ENCODE results near the gene ZNF384. TPM values are rescaled to one million over a fixed set of nuclear protein-coding genes. Genes with fewer than 3 reads are reported as not detected.
"Not testable (repeated sequence)": the region's sequence is repeated elsewhere in the genome, so short reads cannot be mapped to it uniquely, and the experiment has no call there.

Gene ZNF384
- total and polyA plus RNA-seq, 11 donors = 15.0 to 38.1 (median 25.2) TPM

DNA sequence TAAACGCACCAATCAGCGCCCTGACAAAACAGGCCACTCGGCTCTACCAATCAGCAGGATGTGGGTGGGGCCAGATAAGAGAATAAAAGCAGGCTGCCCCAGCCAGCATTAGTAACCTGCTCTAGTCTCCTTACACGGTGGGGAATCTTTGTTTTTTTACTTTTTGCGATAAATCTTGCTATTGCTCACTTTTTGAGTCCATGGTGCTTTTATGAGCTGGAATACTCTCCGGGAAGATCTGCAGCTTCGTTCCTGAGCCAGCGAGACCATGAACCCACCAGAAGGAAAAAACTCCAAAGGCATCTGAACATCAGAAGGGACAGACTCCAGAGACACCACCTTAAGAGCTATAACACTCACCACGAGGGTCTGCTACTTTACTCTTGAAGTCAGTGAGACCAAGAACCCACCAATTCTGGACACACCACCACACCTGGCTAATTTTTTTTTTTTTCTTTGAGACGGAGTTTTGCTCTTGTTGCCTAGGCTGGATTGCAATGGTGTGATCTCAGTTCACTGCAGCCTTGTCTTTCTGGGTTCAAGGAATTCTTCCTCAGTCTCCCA lies 27.8 kb upstream of the ZNF384 start:
- Histone ChIP-seq H3K36me3 (no peaks in the 10 kb centered on the region), H3K27ac (no peak overlapping the region), H3K27me3 (peaks cover 0 to 17% (median 0%) of the 10 kb centered on the region in 9 donors), H3K4me3 (no peak overlapping the region), H3K9me3 (no peaks in the 10 kb centered on the region), H3K4me1 (no peaks in the 10 kb centered on the region)
- intact Hi-C loops (cut with DNase I) = no loop called here
- DNase-seq (no peak), ATAC-seq (no peak)
- no peak for TF ChIP-seq POLR2A (IDR thresholded peaks at IDR 0.05)
- TF ChIP-seq, protein P1, sequence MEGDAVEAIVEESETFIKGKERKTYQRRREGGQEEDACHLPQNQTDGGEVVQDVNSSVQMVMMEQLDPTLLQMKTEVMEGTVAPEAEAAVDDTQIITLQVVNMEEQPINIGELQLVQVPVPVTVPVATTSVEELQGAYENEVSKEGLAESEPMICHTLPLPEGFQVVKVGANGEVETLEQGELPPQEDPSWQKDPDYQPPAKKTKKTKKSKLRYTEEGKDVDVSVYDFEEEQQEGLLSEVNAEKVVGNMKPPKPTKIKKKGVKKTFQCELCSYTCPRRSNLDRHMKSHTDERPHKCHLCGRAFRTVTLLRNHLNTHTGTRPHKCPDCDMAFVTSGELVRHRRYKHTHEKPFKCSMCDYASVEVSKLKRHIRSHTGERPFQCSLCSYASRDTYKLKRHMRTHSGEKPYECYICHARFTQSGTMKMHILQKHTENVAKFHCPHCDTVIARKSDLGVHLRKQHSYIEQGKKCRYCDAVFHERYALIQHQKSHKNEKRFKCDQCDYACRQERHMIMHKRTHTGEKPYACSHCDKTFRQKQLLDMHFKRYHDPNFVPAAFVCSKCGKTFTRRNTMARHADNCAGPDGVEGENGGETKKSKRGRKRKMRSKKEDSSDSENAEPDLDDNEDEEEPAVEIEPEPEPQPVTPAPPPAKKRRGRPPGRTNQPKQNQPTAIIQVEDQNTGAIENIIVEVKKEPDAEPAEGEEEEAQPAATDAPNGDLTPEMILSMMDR (IDR thresholded peaks at IDR 0.05) = no peak
- WGBS, 4 donors = 59 to 77% (median 73%) methylated on average over 8 to 10 of the region's 10 CpGs

DNA sequence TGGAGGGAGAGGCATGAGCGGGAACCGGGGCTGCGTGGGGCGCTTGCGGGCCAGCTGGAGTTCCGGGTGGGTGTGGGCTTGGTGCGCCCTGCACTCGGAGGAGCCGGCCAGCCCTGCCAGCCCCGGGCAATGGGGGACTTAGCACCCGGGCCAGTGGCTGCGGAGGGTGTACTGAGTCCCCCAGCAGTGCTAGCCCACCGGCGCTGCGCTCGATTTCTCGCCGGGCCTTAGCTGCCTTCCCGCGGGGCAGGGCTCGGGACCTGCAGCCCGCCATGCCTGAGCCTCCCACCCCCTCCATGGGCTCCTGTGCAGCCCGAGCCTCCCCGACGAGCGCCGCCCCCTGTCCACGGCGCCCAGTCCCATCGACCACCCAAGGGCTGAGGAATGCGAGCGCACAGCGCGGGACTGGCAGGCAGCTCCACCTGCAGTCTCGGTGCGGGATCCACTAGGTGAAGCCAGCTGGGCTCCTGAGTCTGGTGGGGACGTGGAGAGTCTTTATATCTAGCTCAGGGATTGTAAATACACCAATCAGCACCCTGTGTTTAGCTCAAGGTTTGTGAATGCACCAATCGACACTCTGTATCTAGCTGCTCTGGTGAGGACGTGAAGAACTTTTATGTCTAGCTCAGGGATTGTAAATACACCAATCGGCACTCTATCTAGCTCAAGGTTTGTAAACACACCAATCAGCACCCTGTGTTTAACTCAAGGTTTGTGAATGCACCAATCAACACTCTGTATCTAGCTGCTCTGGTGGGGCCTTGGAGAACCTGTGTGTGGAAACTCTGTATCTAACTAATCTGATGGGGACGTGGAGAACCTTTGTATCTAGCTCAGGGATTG lies 27.1 kb upstream of the ZNF384 start:
- intact Hi-C loops (cut with DNase I) = not testable (repeated sequence)
- peaks cover 0 to 17% (median 0%) of the 10 kb centered on the region in 9 donors for H3K27me3 ChIP-seq

DNA sequence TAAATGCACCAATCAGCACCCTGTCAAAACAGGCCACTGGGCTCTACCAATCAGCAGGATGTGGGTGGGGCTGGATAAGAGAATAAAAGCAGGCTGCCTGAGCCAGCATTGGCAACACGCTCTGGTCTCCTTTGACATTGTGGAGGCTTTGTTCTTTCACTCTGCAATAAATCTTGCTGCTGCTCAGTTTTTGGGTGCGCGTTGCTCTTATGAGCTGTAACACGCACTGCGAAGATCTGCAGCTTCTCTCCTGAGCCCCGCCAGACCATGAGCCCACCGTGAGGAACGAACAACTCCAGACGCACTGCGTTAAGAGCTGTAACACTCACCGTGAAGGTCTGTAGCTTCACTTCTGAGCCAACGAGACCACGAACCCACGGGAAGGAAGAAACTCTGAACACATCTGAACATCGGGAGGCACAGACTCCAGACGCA lies 19.8 kb upstream of the ZNF384 start:
- Histone ChIP-seq H3K4me1 (no peaks in the 10 kb centered on the region), H3K4me3 (no peak overlapping the region), H3K9me3 (no peaks in the 10 kb centered on the region), H3K27me3 (peaks cover 0 to 45% (median 20%) of the 10 kb centered on the region in 9 donors), H3K36me3 (no peaks in the 10 kb centered on the region), H3K27ac (no peak overlapping the region)
- DNase-seq (no peak), ATAC-seq (no peak)
- intact Hi-C loops (cut with DNase I) = no loop called here
- TF ChIP-seq POLR2A (IDR thresholded peaks at IDR 0.05) = no peak
- TF ChIP-seq, protein P1 (IDR thresholded peaks at IDR 0.05) = no peak
- 85 to 88% (median 87%) methylated on average over 16 of the region's 16 CpGs for WGBS, 4 donors

More for the DNA sequence above, 27.1 kb upstream of the ZNF384 start:
- not testable (repeated sequence) for H3K27ac ChIP-seq, H3K4me1 ChIP-seq, H3K9me3 ChIP-seq, DNase-seq, H3K4me3 ChIP-seq, ATAC-seq, H3K36me3 ChIP-seq
- WGBS, 4 donors = 88 to 100% (median 92%) methylated on average over 3 to 34 of the region's 41 CpGs

DNA sequence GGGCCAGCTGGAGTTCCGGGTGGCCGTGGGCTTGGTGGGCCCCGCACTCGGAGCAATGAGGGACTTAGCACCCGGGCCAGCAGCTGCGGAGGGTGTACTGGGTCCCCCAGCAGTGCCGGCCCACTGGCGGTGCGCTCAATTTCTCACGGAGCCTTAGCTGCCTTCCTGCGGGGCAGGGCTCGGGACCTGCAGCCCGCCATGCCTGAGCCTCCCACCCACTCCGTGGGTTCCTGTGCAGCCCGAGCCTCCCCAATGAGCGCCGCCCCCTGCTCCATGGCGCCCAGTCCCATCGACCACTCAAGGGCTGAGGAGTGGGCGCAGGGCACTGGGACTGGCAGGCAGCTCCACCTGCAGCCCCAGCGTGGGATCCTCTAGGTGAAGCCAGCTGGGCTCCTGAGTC lies 19.2 kb upstream of the ZNF384 start:
- H3K4me3 ChIP-seq; ATAC-seq; DNase-seq; H3K36me3 ChIP-seq; H3K27ac ChIP-seq; H3K9me3 ChIP-seq; intact Hi-C loops (cut with DNase I); H3K4me1 ChIP-seq: not testable (repeated sequence)
- WGBS, 4 donors = 92 to 100% (median 95%) methylated on average over 4 to 21 of the region's 21 CpGs
- H3K27me3 ChIP-seq = peaks cover 0 to 47% (median 23%) of the 10 kb centered on the region in 9 donors

DNA sequence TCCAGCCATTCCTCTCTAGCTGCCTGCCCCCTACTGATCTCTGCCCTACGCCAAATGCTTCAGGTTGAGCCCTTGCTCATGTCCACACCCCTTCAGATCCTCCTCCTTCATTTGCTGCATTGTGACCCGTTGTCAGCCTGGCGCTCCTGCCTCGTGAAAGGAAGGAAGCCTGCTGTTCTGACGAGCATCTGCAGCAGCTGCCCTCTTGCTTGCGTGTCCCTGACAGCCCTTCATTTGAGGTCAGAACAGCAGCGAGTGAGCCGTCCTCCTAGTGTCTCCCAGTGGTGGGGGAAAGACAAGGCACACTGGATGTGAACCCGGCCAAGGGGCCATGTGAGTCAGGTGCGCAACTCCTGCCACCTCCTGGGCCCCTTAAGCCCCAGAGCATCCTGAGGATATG lies 14.5 kb upstream of the ZNF384 start:
- H3K36me3 ChIP-seq = no peaks in the 10 kb centered on the region
- no peak for TF ChIP-seq POLR2A (IDR thresholded peaks at IDR 0.05)
- TF ChIP-seq, protein P1 (IDR thresholded peaks at IDR 0.05) = no peak
- H3K27ac ChIP-seq = no peak overlapping the region
- WGBS, 4 donors = 7 to 12% (median 10%) methylated on average over 9 to 10 of the region's 10 CpGs
- H3K27me3 ChIP-seq = peaks cover 26 to 92% (median 65%) of the 10 kb centered on the region in 9 donors
- intact Hi-C loops (cut with DNase I) = no loop called here
- ATAC-seq (no peak), DNase-seq (no peak)
- peaks cover 0 to 15% (median 8%) of the 10 kb centered on the region in 12 donors for H3K4me1 ChIP-seq
- H3K9me3 ChIP-seq = no peaks in the 10 kb centered on the region
- no peak overlapping the region for H3K4me3 ChIP-seq
